ENCODE measurements around the gene ANKRD16.
A peak's percentile ranks its signal among the peaks of the same experiment; 100 is the strongest.
"Not testable (repeated sequence)": the region's sequence is repeated elsewhere in the genome, so short reads cannot be mapped to it uniquely, and the experiment has no call there.

Gene ANKRD16

DNA sequence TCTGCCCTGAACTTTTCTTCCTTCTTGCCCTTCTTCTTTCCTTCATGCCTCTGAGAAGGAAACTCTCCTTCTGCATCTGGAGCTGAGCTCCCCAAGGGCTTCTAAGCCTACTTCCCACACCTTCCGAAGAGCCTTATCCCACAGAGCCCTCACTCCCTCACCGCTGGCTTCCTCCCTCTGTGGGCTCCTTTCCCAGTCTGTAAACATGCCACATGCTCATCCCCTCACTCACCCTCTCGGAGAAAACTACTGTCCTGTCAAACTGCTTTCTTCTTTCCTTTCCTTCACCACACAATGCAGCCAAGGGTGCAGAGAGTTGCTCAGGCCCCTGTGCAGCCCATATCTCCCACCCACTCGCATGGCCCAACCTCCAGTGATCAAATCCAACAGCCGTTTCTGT is 18.1 kb downstream of the ANKRD16 start:
- no peak for DNase-seq

DNA sequence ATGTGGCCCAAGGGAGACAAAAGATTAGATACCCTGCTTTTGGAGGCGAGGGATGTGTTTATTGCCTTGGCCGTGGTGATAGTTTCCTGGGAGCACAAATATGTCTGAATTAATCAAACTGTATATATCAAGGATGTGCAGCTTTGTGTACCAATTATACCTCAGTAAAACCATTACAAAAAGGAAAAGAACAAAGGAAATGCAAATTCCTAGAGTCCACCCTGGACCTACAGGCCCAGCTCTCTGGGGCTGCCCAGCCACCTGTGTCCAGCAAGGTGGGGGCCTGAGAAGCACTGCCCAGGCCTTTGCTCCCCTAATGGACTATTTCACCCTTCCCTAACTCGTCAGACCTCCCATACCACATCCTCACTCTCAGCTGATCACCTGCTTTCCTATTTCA is 20.5 kb downstream of the ANKRD16 start:
- DNase-seq, result no peak

DNA sequence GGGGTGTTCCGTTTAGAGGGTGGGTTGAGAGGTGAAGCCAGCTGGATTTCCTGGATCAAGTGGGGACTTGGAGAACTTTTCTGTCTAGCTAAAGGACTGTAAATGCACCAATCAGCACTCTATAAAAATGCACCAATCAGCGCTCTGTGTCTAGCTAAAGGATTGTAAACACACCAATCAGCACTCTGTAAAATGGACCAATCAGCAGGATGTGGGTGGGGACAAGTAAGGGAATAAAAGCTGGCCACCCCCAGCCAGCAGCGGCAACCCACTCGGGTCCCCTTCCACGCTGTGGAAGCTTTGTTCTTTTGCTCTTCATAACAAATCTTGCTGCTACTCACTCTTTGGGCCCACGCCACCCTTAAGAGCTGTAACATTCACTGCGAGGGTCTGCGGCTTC is 21.3 kb downstream of the ANKRD16 start:
- DNase-seq, result not testable (repeated sequence)

DNA sequence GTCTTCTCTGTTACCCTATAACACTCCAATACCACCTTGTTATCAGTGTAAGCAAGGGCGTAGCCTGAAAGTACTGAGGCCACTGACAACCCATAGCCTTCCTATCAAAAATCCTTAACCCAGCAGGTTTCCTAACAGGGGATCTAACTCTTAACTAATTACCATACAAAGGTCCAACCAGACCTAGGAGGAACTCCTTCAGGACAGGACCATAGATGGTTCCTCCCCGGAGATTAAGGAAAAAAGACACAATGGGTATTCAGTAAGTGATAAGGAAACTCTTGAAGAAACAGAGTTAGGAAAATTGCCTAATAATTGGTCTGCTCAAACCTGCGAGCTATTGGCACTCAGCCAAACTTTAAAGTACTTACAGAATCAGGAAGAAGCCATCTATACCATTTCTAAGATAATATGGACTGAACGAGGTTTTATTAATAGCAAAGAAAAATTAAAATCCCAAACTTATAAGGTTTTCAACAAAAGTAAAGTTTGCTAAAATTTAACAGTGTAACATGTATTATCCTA is 22.5 kb downstream of the ANKRD16 start:
- not testable (repeated sequence) for DNase-seq

DNA sequence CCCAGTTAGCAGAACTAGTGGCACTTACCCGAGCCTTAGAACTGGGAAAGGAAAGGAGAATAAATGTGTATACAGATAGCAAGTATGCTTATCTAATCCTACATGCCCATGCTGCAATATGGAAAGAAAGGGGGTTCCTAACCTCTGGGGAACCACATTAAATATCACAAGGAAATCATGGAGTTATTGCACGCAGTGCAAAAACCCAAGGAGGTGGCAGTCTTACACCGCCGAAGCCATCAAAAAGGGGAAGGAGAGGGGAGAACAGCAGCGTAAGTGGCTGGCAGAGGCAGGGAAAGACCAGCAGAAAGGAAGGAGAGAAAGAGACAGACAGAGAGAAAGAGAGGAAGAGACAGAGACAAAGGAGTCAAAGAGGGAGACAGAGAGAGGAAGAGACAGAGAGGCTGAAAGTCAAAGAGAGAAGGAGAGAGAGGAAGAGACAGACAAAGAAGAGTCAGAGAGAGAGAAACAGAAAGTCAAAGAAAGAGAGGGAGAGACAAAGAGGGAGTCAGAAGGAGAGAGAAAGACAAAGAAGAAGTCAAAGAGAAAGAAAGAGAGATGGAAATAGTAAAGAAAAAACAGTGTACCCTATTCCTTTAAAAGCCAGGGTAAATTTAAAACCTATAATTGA is 23.1 kb downstream of the ANKRD16 start:
- DNase-seq, result not testable (repeated sequence)

DNA sequence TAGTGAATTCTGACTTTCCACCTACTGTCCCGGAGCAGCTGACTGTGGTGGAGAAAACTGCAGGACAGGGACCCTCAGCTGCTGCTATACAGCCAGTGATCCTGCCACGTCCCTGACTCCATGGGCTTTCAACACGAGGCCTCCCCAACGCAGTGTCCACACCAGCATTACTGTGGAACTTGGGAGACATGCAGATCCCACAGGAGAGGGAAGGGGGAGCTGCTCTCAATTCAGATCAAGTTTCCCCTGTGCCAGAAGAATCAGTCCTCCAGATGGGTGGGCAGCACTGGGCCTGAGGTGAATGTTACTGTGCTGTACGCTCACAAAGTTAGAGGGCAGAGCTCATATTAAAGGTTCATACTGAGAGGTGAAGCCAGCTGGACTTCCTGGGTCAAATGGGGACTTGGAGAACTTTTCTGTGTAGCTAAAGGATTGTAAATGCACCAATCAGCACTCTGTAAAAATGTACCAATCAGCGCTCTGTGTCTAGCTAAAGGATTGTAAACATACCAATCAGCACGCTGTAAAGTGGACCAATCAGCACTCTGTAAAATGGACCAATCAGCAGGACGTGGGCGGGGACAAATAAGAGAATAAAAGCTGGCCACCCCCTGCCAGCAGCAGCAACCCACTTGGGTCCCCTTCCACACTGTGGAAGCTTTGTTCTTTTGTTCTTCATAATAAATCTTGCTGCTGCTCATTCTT is 26.6 kb downstream of the ANKRD16 start:
- not testable (repeated sequence) for DNase-seq

DNA sequence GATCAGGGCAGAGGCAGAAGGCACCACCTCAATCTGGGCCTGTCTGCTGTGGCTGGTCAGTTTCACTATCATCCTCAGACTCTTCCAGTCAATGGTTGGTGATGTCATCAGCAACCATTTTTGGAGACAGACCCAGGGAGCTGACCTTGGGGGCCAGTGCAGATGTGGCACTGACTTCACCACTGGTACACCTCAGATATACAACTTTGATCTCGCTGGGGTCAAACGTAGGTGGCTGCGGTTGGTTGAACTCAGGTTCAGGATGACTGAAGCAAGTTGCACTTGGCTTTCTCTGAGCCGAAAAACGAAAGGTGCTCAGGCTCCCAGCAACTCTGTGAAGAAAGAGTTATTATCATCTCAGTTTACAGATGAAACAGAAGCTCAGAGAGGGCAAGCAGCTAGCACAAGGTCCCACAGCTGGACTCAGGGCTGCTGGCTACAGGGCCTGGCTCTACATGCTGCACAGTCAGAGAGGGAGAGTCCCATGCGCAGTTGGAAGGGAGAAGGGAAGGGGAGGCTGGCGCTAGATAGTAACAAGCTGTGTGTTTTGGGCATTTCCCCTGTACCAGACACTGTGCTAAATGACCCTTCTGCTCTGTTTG is 27.2 kb downstream of the ANKRD16 start:
- no peak for DNase-seq

DNA sequence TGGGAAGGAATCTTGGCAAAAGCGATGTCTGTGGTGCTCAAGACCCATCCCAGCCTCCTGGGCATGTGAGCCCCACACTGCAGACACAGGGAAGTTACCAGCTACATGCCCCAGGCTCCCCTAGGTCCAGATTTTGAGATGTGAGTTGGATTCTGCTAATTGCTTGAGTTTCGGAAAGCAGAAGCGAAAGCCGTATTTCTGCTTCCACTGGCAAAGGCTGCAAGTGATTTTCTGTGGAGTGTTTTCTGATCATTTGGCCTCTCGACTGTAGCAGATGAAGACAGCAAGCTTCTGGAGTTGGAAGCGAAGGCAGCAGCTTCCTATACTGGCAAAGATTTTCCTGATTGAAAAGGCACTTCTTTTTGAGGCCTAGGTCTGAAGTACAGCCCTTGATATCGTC is 29.6 kb downstream of the ANKRD16 start:
- no peak for DNase-seq

DNA sequence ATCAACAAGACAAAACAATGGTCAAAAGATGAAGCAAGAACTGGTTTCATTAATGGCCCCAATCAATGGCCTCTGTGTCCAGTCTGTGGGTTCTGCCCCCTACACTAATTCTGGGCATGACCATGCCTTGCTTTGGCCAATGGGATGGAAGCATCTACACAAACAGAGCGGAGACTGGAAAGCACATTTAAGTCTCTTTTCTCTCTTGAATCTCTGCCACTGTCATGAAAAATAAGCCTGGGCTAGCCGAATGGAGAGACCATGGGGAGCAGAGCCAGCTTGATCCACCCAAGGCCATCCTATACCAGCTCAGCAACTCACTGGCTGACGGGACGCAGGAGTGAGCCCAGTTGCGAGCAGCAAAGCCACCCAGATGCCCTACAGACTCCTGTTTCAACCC is 30.9 kb downstream of the ANKRD16 start:
- no peak for DNase-seq

DNA sequence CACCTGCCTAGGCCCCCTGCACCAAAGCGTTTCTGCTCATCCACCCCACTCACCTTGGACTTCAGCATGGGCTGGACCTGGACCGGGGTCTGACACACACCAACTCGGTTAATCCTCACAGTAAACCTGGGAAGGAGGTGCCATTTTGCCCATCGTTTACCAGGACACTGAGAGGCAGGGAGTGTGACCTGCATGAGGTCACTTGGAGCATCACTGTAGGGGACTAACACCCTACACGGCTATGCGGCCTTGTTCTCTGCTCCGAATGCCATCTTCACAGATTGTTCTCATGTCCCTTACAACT is 33.0 kb downstream of the ANKRD16 start:
- DNase-seq, result no peak

DNA sequence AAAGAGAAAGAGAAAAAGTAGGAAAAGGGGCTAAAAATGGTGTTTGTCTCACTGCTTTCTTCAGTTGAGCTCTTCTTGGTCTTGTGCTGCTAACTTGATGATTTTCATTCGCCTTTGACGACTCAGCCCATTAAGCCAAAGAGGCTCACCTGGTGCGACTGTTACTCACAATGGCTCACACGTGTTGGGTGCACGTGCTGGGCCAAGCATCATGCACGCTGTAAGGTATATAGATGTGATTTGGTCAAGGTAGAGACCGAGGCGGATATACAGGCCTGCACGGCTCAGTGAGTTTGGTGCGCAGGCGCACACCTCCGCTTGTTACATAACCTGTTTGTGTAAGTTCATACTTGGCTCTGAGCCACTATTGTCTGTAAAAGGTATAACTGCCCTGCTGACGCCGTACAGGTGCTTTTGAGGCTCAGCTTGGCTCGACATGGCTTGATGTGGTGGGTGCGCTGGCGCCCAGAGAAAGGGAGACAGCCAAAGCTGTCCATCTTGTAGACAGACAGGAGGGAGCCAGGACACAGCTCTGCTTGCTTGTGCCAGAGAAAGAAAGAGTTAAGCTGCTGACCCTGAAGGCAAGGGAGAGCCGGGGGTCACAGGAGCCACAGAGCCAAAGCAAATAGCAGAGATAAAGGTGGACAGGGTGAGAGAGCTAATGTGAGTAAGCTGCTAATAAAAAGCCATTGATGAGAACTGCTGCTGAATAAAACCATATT is 33.6 kb downstream of the ANKRD16 start:
- DNase-seq, result no peak

DNA sequence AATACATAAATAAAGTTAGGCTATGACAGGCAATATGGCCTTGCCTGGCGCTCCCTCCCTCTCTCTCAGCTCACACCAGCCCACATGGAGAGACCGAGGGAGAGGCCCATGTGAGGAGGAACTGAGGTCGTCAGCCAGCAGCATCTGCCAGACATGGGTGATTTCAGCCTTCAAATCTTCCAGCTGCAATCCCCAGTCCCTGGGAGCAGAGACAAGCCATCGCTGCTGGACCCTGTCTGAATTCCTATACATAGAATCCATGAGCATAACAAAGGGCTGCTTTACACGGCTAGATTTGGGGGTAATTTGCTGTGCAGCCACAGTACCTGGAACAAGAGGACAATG is 35.6 kb downstream of the ANKRD16 start:
- no peak for DNase-seq

DNA sequence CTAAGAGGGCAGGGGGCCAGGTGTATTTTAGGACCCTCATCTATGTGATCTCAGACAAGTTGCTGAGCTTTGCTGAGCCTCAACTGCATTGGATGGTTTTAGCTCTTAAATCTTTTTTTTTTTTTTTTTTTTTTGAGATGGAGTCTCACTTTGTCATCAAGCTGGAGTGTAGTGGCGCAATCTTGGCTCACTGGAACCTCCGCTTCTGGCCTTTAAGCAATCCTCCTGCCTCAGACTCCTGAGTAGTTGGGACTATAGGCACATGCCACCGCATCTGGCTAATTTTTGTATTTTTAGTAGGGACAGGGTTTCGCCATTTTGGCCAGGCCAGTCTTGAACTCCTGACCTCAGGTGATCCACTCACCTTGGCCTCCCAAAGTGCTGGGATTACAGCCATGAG is 43.0 kb downstream of the ANKRD16 start:
- DNase-seq, result not testable (repeated sequence)

DNA sequence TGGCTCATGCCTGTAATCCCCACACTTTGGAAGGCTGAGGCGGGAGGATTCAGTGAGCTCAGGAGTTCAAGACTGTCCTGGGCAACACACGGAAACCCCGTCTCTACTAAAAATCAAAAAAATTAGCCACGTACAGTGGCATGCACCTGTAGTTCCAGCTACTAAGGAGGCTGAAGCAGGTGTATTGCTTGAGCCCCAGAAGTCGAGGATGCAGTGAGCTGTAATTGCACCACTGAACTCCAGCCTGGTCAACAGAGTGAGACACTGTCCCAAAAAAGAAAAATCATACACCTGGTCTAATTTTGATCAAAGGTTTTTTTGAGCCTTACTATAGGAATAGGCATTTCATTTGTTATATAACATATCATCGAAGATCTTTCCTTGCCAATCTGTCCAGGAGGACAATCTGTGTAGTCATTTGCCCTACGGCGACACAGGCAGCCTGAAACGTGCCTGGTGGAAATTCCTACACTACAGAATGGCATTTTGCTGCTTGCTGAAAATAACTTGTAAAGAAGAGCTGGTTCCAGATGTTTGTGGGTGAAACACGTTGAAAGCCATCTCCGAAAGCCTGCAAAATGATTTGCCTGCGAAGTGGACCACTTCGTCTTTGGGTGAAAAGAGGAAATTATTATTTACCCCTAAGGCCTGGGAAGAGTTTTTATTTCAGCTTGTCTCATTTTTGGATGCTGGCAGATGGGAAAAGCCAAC is 45.2 kb downstream of the ANKRD16 start:
- no peak for DNase-seq

DNA sequence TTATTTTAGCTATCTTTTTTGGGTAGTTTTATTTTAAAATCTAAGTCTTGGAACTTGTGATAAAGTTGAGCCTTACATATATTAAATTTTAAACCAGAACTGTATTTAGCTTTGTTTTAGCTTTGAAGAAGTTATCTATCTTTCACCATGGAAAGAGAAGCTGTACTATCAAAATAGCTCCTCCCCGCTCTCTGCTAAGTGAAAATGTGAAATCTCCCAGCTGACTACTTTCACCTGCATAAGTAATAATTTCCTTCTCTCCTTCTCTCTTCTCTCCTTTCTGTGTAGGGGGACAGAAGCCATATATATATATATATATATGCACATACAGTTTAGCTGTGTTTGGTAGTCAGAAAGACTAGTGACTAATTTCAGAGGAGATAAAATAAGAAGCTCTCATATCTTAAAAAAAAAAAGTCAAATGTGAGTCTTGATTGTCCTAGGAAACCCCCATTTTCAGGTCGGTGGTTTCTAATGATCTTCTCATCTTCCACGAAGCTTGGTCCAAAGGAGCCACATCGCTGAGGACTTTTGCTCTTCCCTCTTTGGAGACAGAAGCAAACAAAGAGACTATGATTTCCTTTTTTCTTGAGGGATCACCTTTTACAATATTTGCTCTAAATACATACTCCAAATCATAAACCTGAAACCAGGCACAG is 45.9 kb downstream of the ANKRD16 start:
- DNase-seq, result no peak

DNA sequence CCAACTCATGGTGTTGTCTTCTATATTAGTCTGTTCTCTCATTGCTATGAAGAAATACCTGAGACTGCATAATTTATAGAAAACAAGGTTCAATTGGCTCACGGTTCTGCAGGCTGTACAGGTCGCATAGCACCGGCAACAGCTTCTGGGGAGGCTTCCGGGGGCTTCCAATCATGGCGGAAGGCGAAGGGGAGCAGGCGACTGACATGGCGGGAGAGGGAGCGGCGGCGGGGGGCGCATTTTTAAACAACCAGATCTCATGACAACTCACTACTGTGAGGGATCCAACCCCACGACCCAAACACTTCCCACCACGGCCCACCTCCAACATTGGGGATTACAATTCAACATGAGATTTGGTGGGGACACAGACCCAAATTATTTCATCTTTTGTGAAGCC is 47.7 kb downstream of the ANKRD16 start:
- no peak for DNase-seq

DNA sequence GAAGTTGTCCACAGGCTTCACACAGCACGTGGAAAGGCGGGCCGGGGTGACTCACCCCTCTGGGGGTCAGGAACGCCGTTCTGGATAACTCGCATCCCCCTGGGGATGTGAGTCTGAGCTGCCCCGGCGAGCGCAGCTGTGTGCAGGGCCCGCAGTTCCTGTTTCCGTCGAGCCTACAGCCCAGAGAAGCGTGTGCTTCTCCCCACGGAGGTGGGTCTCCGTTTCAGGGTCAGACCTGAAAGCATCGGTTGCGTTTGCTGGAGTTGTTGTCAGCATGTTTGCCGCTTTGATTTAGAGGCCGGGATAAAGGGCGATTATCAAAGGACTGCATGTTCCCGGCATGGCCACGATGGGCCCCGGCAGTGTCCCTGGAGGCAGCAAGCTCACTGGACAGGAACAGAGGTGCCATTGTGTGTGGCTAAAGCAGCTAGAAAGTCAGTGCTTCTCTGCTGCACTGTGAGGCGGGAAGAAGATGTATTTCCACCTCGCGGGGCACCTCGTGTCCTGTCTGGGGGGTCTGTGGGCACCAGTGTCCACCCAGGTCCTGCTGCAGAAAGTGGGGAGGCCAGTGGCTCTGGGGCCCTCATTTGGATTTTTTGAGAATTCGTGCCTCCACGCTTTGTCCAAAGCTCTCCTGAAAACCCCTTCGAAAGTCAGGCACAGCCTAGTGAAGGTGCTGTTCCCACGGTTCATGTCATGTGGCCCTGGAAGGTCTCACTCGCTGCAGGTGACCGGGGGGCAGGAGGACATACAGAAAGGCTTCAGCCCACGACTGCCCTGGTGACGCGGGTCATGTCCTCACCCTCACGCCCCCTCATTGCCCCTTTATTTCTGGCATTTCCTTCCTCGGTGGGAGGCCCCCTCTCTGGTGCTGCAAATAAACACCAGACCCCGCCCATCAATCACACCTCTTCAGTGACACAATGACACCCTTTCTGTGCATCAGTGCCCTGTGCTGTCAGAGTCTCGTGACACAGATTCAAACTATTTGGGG is 49.1 kb downstream of the ANKRD16 start:
- DNase-seq, result peak; percentile 3

DNA sequence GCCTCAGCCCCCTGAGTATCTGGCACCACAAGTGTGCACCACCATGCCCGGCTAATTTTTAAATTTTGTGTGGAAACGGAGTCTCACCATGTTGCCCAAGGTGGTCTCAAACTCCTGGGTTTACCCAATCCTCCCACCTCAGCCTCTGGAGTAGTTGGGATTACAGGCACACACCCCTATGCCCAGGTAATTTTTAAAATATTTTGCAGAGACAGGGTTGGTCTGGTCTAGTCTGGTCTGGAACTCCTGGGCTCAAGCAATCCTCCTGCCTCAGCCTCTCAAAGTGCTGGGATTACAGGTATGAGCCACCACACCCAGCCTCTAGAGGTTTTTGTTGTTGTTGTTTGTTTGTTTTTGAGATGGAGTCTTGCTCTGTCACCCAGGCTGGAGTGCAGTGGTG is 53.5 kb downstream of the ANKRD16 start:
- not testable (repeated sequence) for DNase-seq

DNA sequence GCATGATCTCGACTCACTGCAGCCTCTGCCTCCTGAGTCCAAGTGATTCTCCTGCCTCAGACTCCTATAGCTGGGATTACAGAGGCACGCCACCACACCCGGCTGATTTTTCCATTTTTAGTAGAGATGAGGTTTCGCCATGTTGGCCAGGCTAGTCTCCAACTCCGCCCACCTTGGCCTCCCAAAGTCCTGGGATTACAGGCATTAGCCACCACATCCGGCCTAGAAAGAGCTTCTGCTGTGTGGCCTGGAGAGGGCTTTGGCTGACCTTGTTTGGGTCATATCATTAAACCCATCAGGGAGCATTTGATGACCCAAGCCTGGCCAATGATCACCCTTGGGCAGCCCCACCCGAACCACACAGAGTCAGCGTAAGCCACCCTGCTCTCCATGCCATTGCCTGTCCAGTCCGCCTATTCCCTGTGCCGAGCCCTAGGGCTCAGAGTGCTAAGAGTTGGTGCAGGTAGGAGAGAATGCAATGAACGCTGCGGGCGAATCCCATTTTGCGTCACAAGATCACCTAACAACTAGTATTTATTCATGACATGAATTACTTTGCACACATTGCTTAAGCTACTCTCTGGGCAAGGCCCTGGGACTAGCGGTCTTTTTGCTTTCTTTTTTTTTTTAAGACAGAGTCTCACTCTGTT is 54.1 kb downstream of the ANKRD16 start:
- DNase-seq, result no peak

DNA sequence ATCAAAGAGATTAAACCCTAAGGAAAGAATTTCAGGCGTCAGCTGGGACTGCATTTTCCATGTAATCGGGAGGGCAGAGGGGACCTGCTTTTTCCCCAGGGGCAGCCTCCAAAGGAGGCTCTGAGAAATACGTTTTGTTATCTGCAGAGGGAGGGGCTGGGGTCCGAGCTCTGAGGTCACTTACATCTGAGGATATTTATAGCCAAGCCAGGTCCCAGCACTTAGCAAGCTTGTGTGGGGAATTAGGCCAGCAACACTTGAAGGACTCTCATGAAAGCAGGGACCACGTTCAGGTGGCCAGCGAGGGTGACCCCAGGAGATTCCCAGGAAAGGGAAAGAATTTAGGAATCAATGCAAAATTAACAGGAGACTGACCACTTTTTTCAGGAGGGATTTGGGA is 55.9 kb downstream of the ANKRD16 start:
- no peak for DNase-seq

DNA sequence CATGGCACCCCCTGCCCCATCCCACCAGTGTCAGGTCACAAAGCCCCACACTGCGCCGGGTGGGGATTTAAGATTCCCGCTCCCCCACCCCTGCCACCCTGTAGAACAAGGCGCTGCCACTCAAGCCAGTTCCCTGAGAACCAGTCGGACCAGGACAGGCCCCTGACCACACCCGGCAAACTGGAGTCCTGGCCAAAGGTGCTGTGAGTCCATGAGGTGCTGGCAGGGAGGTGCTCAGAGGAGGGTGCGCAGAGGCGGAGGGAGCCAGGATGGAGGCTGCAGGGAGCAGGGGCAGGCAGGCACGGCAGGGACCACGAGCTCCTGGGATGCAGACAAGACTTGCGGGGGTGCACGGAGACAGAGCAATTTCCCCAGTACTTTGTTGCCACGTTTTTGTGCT is 56.7 kb downstream of the ANKRD16 start:
- no peak for DNase-seq

Data from NCI-H1436 (cell line).